ENCODE results near the gene GALK2.

Gene GALK2

GRCh38 chr15:49265911-49266310 lies 95.9 kb downstream of the GALK2 start (continued):
- TF ChIP-seq ZNF565 (CRISPR knock-in tag; conservative IDR thresholded peaks at IDR 0.05; ENCODE audit: low read depth) = no peak
- TF ChIP-seq ISL1 (CRISPR knock-in tag; IDR thresholded peaks at IDR 0.05) = no peak
- TF ChIP-seq ZFP30 (CRISPR knock-in tag; IDR thresholded peaks at IDR 0.05) = no peak
- no peak for TF ChIP-seq TSHZ2 (CRISPR knock-in tag; IDR thresholded peaks at IDR 0.05)
- TF ChIP-seq PATZ1 (CRISPR knock-in tag; IDR thresholded peaks at IDR 0.05; ENCODE audit: borderline replicate concordance) = no peak
- no peak for TF ChIP-seq TOX (CRISPR knock-in tag; IDR thresholded peaks at IDR 0.05; ENCODE audit: borderline replicate concordance)
- no peak for TF ChIP-seq SNAI2 (CRISPR knock-in tag; IDR thresholded peaks at IDR 0.05)

GRCh38 chr15:49270541-49271421 lies 100.7 kb downstream of the GALK2 start:
- ATAC-seq = no peak
- TF ChIP-seq PATZ1 (CRISPR knock-in tag; IDR thresholded peaks at IDR 0.05; ENCODE audit: borderline replicate concordance) = no peak
- TF ChIP-seq CREB5 (CRISPR knock-in tag; IDR thresholded peaks at IDR 0.05; ENCODE audit: low read depth) = no peak

GRCh38 chr15:49273734-49274318 lies 103.8 kb downstream of the GALK2 start:
- no peak for TF ChIP-seq ZNF70 (CRISPR knock-in tag; IDR thresholded peaks at IDR 0.05)
- TF ChIP-seq ESRRG (CRISPR knock-in tag; IDR thresholded peaks at IDR 0.05) = no peak
- TF ChIP-seq ZNF565 (CRISPR knock-in tag; conservative IDR thresholded peaks at IDR 0.05; ENCODE audit: low read depth) = no peak
- no peak for TF ChIP-seq TOX (CRISPR knock-in tag; IDR thresholded peaks at IDR 0.05; ENCODE audit: borderline replicate concordance)
- no peak for TF ChIP-seq CSRNP3 (CRISPR knock-in tag; IDR thresholded peaks at IDR 0.05)
- no peak for TF ChIP-seq PPARA (CRISPR knock-in tag; IDR thresholded peaks at IDR 0.05; ENCODE audit: borderline replicate concordance)
- no peak for TF ChIP-seq TSHZ2 (CRISPR knock-in tag; IDR thresholded peaks at IDR 0.05)
- no peak for TF ChIP-seq POU6F1 (CRISPR knock-in tag; IDR thresholded peaks at IDR 0.05; ENCODE audit: borderline replicate concordance, low read depth)
- TF ChIP-seq TCF4 (CRISPR knock-in tag; IDR thresholded peaks at IDR 0.05; ENCODE audit: borderline replicate concordance) = peak; percentile 55; the same call in 1 of the 2 replicates
- ATAC-seq = peak; percentile 82

All from SK-N-SH treated with all-trans-retinoic acid at 6 μM for 48 hours (cell line).